ENCODE data around the gene CSPG5. TPM values are rescaled to one million over a fixed set of nuclear protein-coding genes. Genes with fewer than 3 reads are reported as not detected.

The CSPG5 gene
- total RNA-seq, 2 experiments from 2014 or later, result 0.39 TPM; not detected in 1

GRCh38 chr3:47566667-47567066 is 12.0 kb downstream of the CSPG5 start:
- no peaks in the 10 kb centered on the region for H3K4me1 Mint-ChIP-seq (ENCODE audit: low read depth)
- Histone ChIP-seq H3K4me1 (ENCODE audit: insufficient read depth, low read length) (no peaks in the 10 kb centered on the region), H3K9me3 (ENCODE audit: control insufficient read depth in 1 of 2, insufficient read depth in 1 of 2, low read length in 2 of 2) (no peaks in the 10 kb centered on the region), H3K27me3 (ENCODE audit: control insufficient read depth in 1 of 2, insufficient read depth in 2 of 2, low read length in 2 of 2) (no peaks in the 10 kb centered on the region), H3K27ac (ENCODE audit: low read depth in 1 of 2, low read length in 2 of 2) (no peak overlapping the region), H3K36me3 (ENCODE audit: insufficient read depth, low read length) (no peaks in the 10 kb centered on the region), H3K4me3 (ENCODE audit: low read length) (no peak overlapping the region)
- H3K27me3 Mint-ChIP-seq, result no peaks in the 10 kb centered on the region
- no peaks in the 10 kb centered on the region for H3K36me3 Mint-ChIP-seq (ENCODE audit: low read depth)
- no peaks in the 10 kb centered on the region for H3K9me3 Mint-ChIP-seq
- intact Hi-C loops (cut with DNase I, micrococcal nuclease), result no loop called here
- no peak overlapping the region for H3K27ac Mint-ChIP-seq
- no peak overlapping the region for H3K4me3 Mint-ChIP-seq
- TF ChIP-seq, protein P1, sequence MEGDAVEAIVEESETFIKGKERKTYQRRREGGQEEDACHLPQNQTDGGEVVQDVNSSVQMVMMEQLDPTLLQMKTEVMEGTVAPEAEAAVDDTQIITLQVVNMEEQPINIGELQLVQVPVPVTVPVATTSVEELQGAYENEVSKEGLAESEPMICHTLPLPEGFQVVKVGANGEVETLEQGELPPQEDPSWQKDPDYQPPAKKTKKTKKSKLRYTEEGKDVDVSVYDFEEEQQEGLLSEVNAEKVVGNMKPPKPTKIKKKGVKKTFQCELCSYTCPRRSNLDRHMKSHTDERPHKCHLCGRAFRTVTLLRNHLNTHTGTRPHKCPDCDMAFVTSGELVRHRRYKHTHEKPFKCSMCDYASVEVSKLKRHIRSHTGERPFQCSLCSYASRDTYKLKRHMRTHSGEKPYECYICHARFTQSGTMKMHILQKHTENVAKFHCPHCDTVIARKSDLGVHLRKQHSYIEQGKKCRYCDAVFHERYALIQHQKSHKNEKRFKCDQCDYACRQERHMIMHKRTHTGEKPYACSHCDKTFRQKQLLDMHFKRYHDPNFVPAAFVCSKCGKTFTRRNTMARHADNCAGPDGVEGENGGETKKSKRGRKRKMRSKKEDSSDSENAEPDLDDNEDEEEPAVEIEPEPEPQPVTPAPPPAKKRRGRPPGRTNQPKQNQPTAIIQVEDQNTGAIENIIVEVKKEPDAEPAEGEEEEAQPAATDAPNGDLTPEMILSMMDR (IDR thresholded peaks at IDR 0.05), result no peak
- no peak for DNase-seq
- ATAC-seq (ENCODE audit: poor library complexity), result no peak
- ChIA-PET CTCF (no interaction called here), POLR2A (no interaction called here)

DNA sequence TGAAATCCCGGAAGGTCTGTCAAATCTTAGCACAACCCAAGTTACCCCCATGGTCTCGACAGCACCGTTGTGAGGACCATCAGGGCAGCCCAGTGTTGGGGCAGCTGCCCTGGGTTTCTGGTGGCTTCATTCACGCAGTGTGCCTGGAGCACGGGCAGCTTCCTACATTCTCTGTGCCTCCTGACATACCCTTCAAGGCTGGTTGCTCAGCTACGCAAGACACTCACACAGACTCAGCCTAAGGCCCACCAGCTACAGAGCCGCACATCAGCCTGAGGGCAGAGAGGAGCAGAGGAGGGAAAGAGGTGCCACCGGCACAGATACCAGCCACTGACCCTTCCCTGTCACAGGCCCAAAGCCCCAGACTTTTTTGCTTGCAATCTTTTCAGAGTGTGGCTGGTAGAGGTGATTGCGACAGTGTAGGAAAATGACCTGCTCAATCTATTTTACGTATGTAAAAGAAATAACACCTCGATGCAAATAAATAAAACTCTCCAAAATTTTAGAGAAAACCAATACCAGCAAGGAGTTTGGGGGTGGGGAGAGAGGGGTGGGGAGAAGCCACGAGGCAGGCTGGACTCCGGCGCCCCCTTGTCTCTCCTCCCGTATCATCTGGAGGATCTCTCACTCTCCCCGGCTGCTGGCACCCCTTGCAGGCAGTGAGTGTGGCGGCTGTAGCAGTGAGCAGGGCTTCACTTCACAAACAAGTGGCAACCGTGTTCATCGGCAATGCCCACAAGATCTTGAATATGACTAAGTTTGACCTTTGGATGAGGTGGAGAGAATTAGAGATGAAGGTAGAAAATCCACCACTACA is 12.7 kb downstream of the CSPG5 start:
- no peak overlapping the region for H3K27ac Mint-ChIP-seq

DNA sequence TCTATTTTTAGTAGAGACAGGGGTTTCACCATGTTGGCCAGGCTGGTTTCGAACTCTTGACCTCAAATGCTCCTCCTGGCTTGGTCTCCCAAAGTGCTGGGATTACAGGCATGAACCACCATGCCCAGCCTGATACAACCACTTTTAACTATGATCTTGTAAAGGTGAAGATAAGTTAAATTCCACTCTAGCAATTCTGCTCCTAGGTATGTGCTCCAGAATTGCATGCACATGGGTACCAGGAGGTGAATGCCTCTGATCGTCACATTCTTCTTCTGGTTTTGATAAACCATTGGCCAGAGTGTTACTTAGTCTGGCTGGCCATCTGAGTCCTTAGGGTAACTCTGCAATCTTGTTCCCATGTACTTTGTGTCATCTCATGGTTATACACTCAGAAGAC is 22.3 kb downstream of the CSPG5 start:
- TF ChIP-seq, protein P1 (IDR thresholded peaks at IDR 0.05), result no peak
- Histone ChIP-seq H3K4me1 (ENCODE audit: insufficient read depth, low read length) (no peaks in the 10 kb centered on the region), H3K9me3 (ENCODE audit: control insufficient read depth in 1 of 2, insufficient read depth in 1 of 2, low read length in 2 of 2) (no peaks in the 10 kb centered on the region), H3K4me3 (ENCODE audit: low read length) (no peak overlapping the region), H3K27ac (ENCODE audit: low read depth in 1 of 2, low read length in 2 of 2) (no peak overlapping the region), H3K36me3 (ENCODE audit: insufficient read depth, low read length) (no peaks in the 10 kb centered on the region), H3K27me3 (ENCODE audit: control insufficient read depth in 1 of 2, insufficient read depth in 2 of 2, low read length in 2 of 2) (no peaks in the 10 kb centered on the region)
- POLR2A ChIA-PET, result no interaction called here
- ATAC-seq (ENCODE audit: poor library complexity) (no peak), DNase-seq (no peak)
- Mint-ChIP-seq H3K4me1 (ENCODE audit: low read depth) (no peaks in the 10 kb centered on the region), H3K27ac (no peak overlapping the region), H3K36me3 (ENCODE audit: low read depth) (no peaks in the 10 kb centered on the region), H3K9me3 (no peaks in the 10 kb centered on the region), H3K4me3 (no peak overlapping the region), H3K27me3 (peaks cover 10% of the 10 kb centered on the region)
- intact Hi-C loops (cut with DNase I, micrococcal nuclease), result no loop called here
- CTCF ChIA-PET, result no interaction called here

More for the DNA sequence above, 12.7 kb downstream of the CSPG5 start:
- TF ChIP-seq, protein P1 (IDR thresholded peaks at IDR 0.05), result no peak
- Histone ChIP-seq H3K27me3 (ENCODE audit: control insufficient read depth in 1 of 2, insufficient read depth in 2 of 2, low read length in 2 of 2) (no peaks in the 10 kb centered on the region), H3K9me3 (ENCODE audit: control insufficient read depth in 1 of 2, insufficient read depth in 1 of 2, low read length in 2 of 2) (no peaks in the 10 kb centered on the region), H3K36me3 (ENCODE audit: insufficient read depth, low read length) (no peaks in the 10 kb centered on the region), H3K27ac (ENCODE audit: low read depth in 1 of 2, low read length in 2 of 2) (no peak overlapping the region), H3K4me1 (ENCODE audit: insufficient read depth, low read length) (no peaks in the 10 kb centered on the region), H3K4me3 (ENCODE audit: low read length) (no peak overlapping the region)
- no peak overlapping the region for H3K4me3 Mint-ChIP-seq
- ChIA-PET POLR2A (no interaction called here), CTCF (no interaction called here)
- no peak for DNase-seq
- intact Hi-C loops (cut with DNase I, micrococcal nuclease), result no loop called here
- no peaks in the 10 kb centered on the region for H3K9me3 Mint-ChIP-seq
- no peaks in the 10 kb centered on the region for H3K4me1 Mint-ChIP-seq (ENCODE audit: low read depth)
- no peaks in the 10 kb centered on the region for H3K27me3 Mint-ChIP-seq
- H3K36me3 Mint-ChIP-seq (ENCODE audit: low read depth), result no peaks in the 10 kb centered on the region
- ATAC-seq (ENCODE audit: poor library complexity), result no peak

Measured in CD4-positive, alpha-beta T cell (primary cell).